CD14-positive monocyte (primary cell): Measurements from ENCODE around the gene GPR132. TPM values are rescaled to one million over a fixed set of nuclear protein-coding genes. Genes with fewer than 3 reads are reported as not detected.

Experiments used
- DNase-seq, 3 donors: peaks; one replicate each; pipeline ENCODE4 v3.0.0-alpha.2; 2011 to 2022
- H2AFZ ChIP-seq: 2 replicates; pipeline ENCODE4 v1.6.0; 2012; ENCODE audit warnings: mild to moderate bottlenecking, low read depth, low read length, inconsistent platforms; ENCODE audit not compliant: insufficient read depth, poor library complexity, severe bottlenecking
- H3K27ac ChIP-seq, 2 donors: 1 replicate in 1 of 2; 2 replicates in 1 of 2; pipeline ENCODE4 v1.5.1; 2012 to 2013; ENCODE audit warnings: low read length in 2 of 2, control low read depth in 1 of 2, inconsistent platforms in 1 of 2, low read depth in 1 of 2, mild to moderate bottlenecking in 1 of 2
- H3K27me3 ChIP-seq, 2 donors: one replicate each; pipeline versions ENCODE4 v1.6.0 to v1.6.1; 2011 to 2013; ENCODE audit warnings: low read length in 2 of 2; ENCODE audit not compliant: control insufficient read depth in 2 of 2, insufficient read depth in 2 of 2
- H3K36me3 ChIP-seq, 2 donors: replicated peaks in 1 of 2; 1 replicate in 1 of 2; 2 replicates in 1 of 2; pipeline versions ENCODE4 v1.5.1 to v1.6.1; 2012 to 2013; ENCODE audit warnings: low read length in 2 of 2, control low read depth in 1 of 2, inconsistent platforms in 1 of 2, mild to moderate bottlenecking in 1 of 2; ENCODE audit not compliant: insufficient read depth in 2 of 2, control insufficient read depth in 1 of 2
- H3K4me1 ChIP-seq, 2 donors: 1 replicate in 1 of 2; 2 replicates in 1 of 2; pipeline versions ENCODE4 v1.5.1 to v1.6.1; 2012 to 2013; ENCODE audit warnings: low read length in 2 of 2, control low read depth in 1 of 2, inconsistent platforms in 1 of 2, mild to moderate bottlenecking in 1 of 2, moderate library complexity in 1 of 2; ENCODE audit not compliant: insufficient read depth in 2 of 2, control insufficient read depth in 1 of 2
- H3K4me2 ChIP-seq: replicated peaks from 2 replicates; pipeline ENCODE3; 2012; ENCODE audit warnings: low read length, moderate library complexity, mild to moderate bottlenecking; ENCODE audit not compliant: poor library complexity, severe bottlenecking; ENCODE audit errors: extremely low read depth
- H3K4me3 ChIP-seq, 3 experiments: fragments of 200-600 bp in 1 of 3; sonication (generic) in 1 of 3; replicated peaks in 1 of 3; 1 replicate in 2 of 3; 2 replicates in 1 of 3; pipeline ENCODE4 v1.5.1; 2011 to 2013; ENCODE audit warnings: low read length in 3 of 3, mild to moderate bottlenecking in 3 of 3, control low read depth in 2 of 3, low read depth in 2 of 3, inconsistent platforms in 1 of 3, moderate library complexity in 1 of 3
- H3K79me2 ChIP-seq: 2 replicates; pipeline ENCODE4 v1.6.0; 2012; ENCODE audit warnings: mild to moderate bottlenecking, control low read depth, inconsistent platforms, low read length, moderate library complexity; ENCODE audit not compliant: insufficient read depth
- H3K9ac ChIP-seq: 2 replicates; pipeline ENCODE4 v1.6.0; 2017; ENCODE audit warnings: low read length, mild to moderate bottlenecking; ENCODE audit not compliant: insufficient read depth, poor library complexity, severe bottlenecking
- H3K9me3 ChIP-seq, 2 donors: replicated peaks in 1 of 2; 1 replicate in 1 of 2; 2 replicates in 1 of 2; pipeline versions ENCODE4 v1.5.1 to v1.6.1; 2012 to 2013; ENCODE audit warnings: low read length in 2 of 2, control low read depth in 1 of 2; ENCODE audit not compliant: control insufficient read depth in 1 of 2, insufficient read depth in 1 of 2
- H4K20me1 ChIP-seq: 2 replicates; pipeline ENCODE4 v1.6.0; 2012; ENCODE audit warnings: mild to moderate bottlenecking, low read length, control low read depth, moderate library complexity; ENCODE audit not compliant: insufficient read depth
- H3K27ac Mint-ChIP-seq, 7 donors: one replicate each; pipeline ENCODE4 v1.8.0; 2020; ENCODE audit warnings: mild to moderate bottlenecking in 7 of 7, mixed read lengths in 7 of 7, moderate library complexity in 6 of 7, inconsistent platforms in 2 of 7
- H3K27me3 Mint-ChIP-seq, 3 donors: one replicate each; pipeline ENCODE4 v1.8.0; 2021 to 2022; ENCODE audit warnings: low read depth in 3 of 3, mild to moderate bottlenecking in 3 of 3, mixed read lengths in 3 of 3, moderate library complexity in 3 of 3, inconsistent platforms in 1 of 3
- H3K36me3 Mint-ChIP-seq, 2 donors: one replicate each; pipeline ENCODE4 v1.8.0; 2020; ENCODE audit warnings: mixed read lengths in 2 of 2, inconsistent platforms in 1 of 2, mild to moderate bottlenecking in 1 of 2
- H3K4me1 Mint-ChIP-seq: one replicate; pipeline ENCODE4 v1.8.0; 2020; ENCODE audit warnings: mild to moderate bottlenecking, mixed read lengths
- H3K4me3 Mint-ChIP-seq, 2 donors: one replicate each; pipeline ENCODE4 v1.8.0; 2020; ENCODE audit warnings: mild to moderate bottlenecking in 2 of 2, mixed read lengths in 2 of 2, moderate library complexity in 1 of 2
- H3K9me3 Mint-ChIP-seq, 7 donors: one replicate each; pipeline ENCODE4 v1.8.0; 2020 to 2022; ENCODE audit warnings: mixed read lengths in 7 of 7, mild to moderate bottlenecking in 6 of 7, moderate library complexity in 6 of 7, inconsistent platforms in 2 of 7
- CTCF ChIP-seq: fragments of 200-600 bp; IDR thresholded peaks from one replicate; pipeline ENCODE4 v1.8.0; 2022; ENCODE audit warnings: antibody characterized with exemption, mild to moderate bottlenecking
- WGBS: methylation state at CpG from one replicate; pipeline ENCODE4 v1.1.5; 2013; ENCODE audit warnings: missing lambda C conversion rate; ENCODE audit not compliant: insufficient coverage; 5-methylcytosine and 5-hydroxymethylcytosine counted together
- intact Hi-C, 2 donors: fragments of 100-400 bp; cut with micrococcal nuclease; formaldehyde crosslinking; loops; one replicate each; pipeline versions ENCODE4 v1.15.0 to v1.15.1; 2023
- polyA plus RNA-seq, 3 donors: library from polyadenylated mRNA; depleted of rRNA in 1 of 3; unstranded in 2 of 3; stranded (reverse) in 1 of 3; fragments of 300-500 nt in 2 of 3; fragments of >200 nt in 1 of 3; fragmentation: Illumina TruSeq in 2 of 3; gene quantifications; 1 replicate in 2 of 3; 2 replicates in 1 of 3; pipeline ENCODE4 v1.2.3, GENCODE V29; 2012 to 2021

Gene GPR132
- polyA plus RNA-seq, 3 donors: 6.3 to 19.0 (median 13.0) TPM

- peaks cover 12% of the 10 kb centered on the region for H3K4me1 Mint-ChIP-seq
- peak in 1 of 3 donors; percentile 8 for DNase-seq
- peaks cover 57 to 79% of the 10 kb centered on the region in 2 donors for H3K36me3 Mint-ChIP-seq
Observed at GRCh38 chr14:105050551-105050897, 14.7 kb downstream of the GPR132 start.

GRCh38 chr14:105049753-105050550, 15.3 kb downstream of the GPR132 start:
- peaks cover 88% of the 10 kb centered on the region for H4K20me1 ChIP-seq
- H3K4me2 ChIP-seq: no peak overlapping the region
- WGBS: 88% methylated on average over 22 of the region's 25 CpGs
- H3K9me3 ChIP-seq: no peaks in the 10 kb centered on the region
- H3K27me3 ChIP-seq: no peaks in the 10 kb centered on the region
- peak in 1 of 3 donors; percentile 11 for DNase-seq
- TF ChIP-seq CTCF: no peak
- Mint-ChIP-seq H3K27me3 (peaks cover 0 to under 1% (median under 1%) of the 10 kb centered on the region in 3 donors), H3K9me3 (peaks cover 0 to 3% (median 0%) of the 10 kb centered on the region in 7 donors), H3K27ac (peak overlapping the region in 2 of 7 donors; percentile 46 to 63), H3K4me3 (no peak overlapping the region), H3K36me3 (peaks cover 52 to 73% of the 10 kb centered on the region in 2 donors), H3K4me1 (peaks cover 15% of the 10 kb centered on the region)
- H3K4me3 ChIP-seq: no peak overlapping the region
- intact Hi-C loops: loop anchor here (5.0 kb wide), 2 partner anchors 37 to 38 kb away; no protein-coding TSS in a partner anchor
- H3K9ac ChIP-seq: no peak overlapping the region
- H2AFZ ChIP-seq: no peak overlapping the region
- peaks cover 38% of the 10 kb centered on the region for H3K79me2 ChIP-seq
- no peak overlapping the region for H3K27ac ChIP-seq
- peaks cover 14 to 16% of the 10 kb centered on the region in 2 donors for H3K4me1 ChIP-seq
- peaks cover 63 to 75% of the 10 kb centered on the region in 2 donors for H3K36me3 ChIP-seq

More at GRCh38 chr14:105050551-105050897, 14.7 kb downstream of the GPR132 start:
- intact Hi-C loops: no loop called here
- Histone ChIP-seq H3K27ac (no peak overlapping the region), H3K79me2 (peaks cover 44% of the 10 kb centered on the region), H3K36me3 (peaks cover 69 to 81% of the 10 kb centered on the region in 2 donors), H4K20me1 (peaks cover 94% of the 10 kb centered on the region), H3K4me2 (no peak overlapping the region), H3K9ac (no peak overlapping the region), H3K27me3 (no peaks in the 10 kb centered on the region), H2AFZ (no peak overlapping the region), H3K9me3 (no peaks in the 10 kb centered on the region), H3K4me3 (no peak overlapping the region), H3K4me1 (peaks cover 10% of the 10 kb centered on the region in 2 donors)
- peaks cover 0 to 3% (median 0%) of the 10 kb centered on the region in 7 donors for H3K9me3 Mint-ChIP-seq
- no peaks in the 10 kb centered on the region for H3K27me3 Mint-ChIP-seq
- 62% methylated on average over 8 of the region's 10 CpGs for WGBS
- no peak for TF ChIP-seq CTCF
- H3K27ac Mint-ChIP-seq: peak overlapping the region in 1 of 7 donors; percentile 63
- no peak overlapping the region for H3K4me3 Mint-ChIP-seq
